NCI-H146 treated with DMSO at 0.1 percent for 48 hours (cell line): Measurements from ENCODE around the gene SMIM10L1.

Experiments
- DNase-seq: peaks from one replicate; lab custom pipeline; 2025; ENCODE audit not compliant: unreplicated experiment; lab: John Stamatoyannopoulos, UW

The SMIM10L1 gene

DNA sequence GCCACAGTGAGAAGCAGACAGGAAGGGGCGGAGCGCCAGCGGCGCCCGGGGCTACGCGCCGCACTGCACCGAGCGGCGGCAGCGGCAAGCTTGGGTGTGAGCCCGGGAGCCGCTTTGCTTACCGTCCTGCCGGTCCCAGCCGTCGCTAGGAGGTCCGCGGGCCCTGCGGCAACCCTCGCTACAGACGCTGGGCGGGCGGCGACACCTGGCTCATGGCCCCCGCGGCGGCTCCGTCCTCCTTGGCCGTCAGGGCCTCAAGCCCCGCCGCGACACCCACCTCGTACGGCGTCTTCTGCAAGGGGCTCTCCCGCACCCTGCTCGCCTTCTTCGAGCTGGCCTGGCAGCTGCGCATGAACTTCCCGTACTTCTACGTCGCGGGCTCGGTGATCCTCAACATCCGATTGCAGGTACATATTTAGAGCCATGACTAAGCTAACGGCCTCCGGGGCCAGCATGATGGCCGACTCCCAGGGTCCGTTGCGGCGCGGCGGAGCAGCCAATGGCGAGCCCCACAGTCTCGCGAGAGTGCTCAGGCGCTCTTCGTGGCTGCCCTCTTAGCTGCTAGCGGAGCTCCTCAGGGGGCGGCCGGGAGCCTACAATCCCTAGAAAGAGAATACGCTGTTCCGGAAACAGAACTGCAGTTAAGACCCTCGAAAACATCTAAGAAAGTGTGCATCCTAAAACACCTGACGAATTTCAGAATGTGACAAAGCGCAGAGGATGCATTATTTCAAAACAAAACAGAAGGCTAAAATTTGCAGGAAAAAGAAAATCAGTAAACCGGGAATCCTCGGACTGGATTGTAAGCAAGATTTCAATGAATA, at the start of gene SMIM10L1:
SMIM10L1 (plus strand) TSS at position 50 of the 824 bp plus-strand sequence; CDS start at position 213, 163 bp downstream.
- peak; percentile 97 for DNase-seq

DNA sequence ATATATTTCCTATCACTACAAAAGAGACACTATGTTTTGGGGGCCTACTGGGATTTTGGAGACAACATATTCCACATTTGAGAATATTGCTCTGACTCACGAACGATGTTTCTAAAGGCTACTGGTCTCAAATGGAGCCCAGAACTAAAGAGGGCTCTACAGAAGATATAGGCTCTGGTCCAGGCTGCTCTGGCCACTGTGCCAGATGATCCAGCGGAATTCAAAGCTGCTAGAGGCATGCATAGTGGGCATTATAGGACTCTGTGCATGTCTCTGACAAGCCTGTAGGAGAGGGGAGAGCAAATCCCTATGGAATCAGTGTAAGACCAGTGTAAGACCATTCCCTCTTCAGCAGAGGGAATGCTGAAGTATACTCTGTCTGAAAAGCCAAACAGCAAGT, 40.6 kb upstream of the SMIM10L1 start:
- DNase-seq = no peak

DNA sequence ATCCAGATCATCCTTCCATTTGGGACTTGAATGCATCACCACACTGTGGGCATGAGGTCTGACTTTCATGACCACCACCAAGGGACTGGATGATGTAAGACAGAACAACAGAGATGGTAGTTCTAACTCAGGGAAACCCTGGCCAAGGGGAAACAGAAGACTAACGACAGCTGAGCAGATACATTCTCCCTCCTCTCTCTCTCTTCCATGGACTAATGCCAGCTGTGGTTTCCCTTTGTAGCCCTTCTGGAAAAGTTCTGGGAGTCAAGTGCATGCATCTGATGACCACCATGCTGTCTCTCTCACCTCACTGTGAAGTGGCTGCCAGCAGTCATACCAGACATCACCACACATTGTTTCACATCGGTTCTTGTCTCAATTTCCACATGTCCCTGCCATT, 40.0 kb upstream of the SMIM10L1 start:
- no peak for DNase-seq

DNA sequence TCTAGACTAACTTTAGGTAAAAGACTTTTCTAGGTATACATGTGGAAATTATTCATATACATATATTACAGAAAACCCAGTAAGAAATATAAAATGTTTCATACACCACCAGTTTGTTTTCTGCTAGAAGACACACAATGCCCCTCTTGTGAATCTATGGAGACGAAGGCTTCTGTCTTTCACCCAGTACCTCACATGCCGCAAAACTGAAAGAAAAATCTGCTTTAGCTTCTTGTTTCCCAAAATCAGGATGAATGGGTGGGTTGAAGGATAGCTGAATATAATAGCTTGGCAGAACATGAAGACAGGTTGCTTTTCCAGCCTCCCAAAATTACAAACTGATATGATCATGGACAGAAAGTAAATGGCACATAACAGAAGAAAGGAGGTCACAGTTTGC, 37.8 kb upstream of the SMIM10L1 start:
- no peak for DNase-seq

- no peak for DNase-seq
Measured at GRCh38 chr12:11133816-11134215, 37.2 kb upstream of the SMIM10L1 start.

GRCh38 chr12:11134305-11134704, 36.7 kb upstream of the SMIM10L1 start, which contains the start of gene TAS2R30:
TSS of gene TAS2R30 (minus strand) at chr12:11134644. CDS start at chr12:11134244, 400 bp downstream.
- DNase-seq = no peak

- no peak for DNase-seq
Measured at GRCh38 chr12:11136075-11136474, 34.9 kb upstream of the SMIM10L1 start.

DNA sequence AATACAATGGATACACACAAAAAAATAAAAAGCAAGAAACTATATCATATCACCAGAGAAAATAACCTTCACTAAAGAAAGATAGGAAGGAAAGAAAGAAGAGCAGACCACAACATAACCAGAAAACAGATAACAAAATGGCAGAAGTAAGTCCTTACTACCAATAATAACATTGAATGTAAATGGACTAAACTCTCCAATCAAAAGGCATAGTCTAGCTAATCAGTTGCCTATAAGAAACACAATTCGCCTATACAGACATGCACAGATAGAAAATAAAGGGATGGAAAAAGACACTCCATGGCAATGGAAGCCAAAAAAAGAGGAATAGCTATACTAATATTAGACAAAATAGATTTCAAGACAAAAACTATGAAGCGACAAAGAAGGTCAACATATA, 27.6 kb upstream of the SMIM10L1 start:
- no peak for DNase-seq

GRCh38 chr12:11144297-11144696, 26.7 kb upstream of the SMIM10L1 start:
- no peak for DNase-seq

DNA sequence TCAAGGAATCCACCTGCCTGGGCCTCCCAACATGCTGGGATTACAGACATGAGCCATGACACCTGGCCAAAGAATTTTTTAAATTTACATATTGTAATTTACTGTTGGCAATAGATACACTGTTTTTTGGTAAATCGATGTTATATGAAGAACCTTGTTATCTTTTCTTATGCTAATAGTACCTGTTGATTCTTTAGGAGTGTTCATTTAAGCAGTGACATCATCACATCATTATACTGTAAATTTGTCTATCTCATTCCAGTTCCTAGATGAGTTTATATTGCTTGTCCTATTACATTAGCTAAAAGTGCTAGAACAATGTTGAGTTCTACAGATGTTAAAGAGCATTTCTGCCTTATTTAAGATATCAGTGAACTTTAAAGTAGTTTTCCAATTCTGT, 23.6 kb upstream of the SMIM10L1 start:
- no peak for DNase-seq

- DNase-seq = no peak
Measured at GRCh38 chr12:11150832-11151231, 20.2 kb upstream of the SMIM10L1 start.

DNA sequence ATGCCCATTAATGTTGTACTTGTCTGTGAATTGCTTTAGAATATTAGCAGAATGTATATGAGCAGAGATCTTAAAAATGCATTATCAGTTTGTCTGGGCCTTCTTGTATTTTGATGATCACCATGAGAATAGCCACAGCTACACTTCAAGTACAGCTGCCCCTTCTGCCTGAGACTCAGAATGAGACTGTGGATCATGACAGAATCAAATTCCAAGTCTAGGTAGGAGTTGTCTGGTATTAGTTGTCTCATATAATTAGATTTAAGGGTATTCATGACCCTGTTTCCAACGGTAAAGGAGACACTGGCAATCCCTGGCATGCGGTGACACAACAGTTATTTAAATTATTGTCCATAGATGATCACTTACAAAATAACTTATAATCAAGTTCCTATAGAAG, 18.3 kb upstream of the SMIM10L1 start:
- no peak for DNase-seq

GRCh38 chr12:11154400-11154925, 16.5 kb upstream of the SMIM10L1 start:
- DNase-seq = no peak

DNA sequence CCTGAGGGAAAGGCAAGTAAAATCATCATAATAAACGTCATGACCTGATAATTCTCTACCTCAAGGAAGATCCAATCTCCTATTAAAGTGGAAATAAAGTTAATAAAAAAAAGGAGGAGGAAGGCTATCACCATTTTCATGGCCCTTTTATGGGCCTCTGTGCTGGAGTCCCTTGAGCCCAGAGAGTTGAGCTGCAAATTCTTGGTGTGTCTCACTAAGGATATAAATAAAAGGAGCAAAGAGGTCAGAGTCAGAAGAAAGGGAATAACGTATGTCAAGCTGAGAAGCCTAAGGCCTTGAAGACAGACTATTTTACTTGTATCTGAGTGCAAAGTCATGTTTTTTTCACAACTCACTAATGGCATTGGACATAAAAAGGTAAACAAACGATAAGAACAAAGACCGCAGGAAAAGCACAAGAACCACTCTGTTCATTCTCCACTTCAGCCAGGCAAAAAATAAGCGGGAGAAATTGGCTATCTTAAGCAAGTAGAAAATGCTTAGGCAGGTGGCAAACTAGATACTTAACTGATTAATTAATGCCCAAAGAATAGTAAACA, 12.0 kb upstream of the SMIM10L1 start:
- DNase-seq = no peak

DNA sequence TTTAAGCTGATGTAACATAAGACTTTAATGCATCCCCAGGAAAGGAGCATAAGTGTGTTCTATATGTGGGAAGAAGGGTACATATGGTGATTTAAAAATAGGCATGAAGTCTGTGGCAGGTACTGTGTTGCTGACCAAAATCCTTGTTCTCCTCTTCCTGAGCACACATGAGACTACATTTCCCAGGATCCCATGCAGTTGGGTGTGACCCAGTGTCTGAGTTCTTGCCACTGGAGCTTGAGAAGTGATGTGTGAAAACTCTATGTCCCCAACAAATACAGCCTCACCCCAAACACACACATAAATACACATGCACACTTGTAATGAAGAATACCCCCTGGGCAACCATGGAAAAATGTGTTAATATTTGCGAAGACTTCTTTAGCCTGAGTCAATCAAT, 8.5 kb upstream of the SMIM10L1 start:
- DNase-seq = no peak

- DNase-seq = no peak
Measured at GRCh38 chr12:11164384-11164783, 6.6 kb upstream of the SMIM10L1 start.

DNA sequence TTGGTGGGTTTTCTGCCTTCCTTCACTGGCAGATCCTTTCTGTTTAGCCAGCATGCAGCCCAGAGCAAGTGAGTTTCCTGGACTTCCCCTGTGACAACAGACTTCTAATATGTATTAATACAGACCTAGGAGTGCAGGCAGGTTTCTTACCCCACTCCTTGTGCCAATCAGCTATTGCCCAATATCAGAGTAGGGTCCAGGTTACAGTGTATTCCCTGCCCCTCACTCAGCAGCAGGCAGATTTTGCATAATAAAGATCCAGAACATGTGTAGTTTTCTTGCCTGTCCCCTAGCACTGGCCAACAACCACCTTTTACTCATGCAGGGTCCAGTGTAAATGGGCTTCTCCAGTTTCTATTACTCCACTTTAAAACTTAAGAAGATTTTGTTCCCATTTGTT, 4.7 kb upstream of the SMIM10L1 start:
- DNase-seq = no peak

- DNase-seq = no peak
Measured at GRCh38 chr12:11170810-11171144, 217 bp upstream of the SMIM10L1 start.

DNA sequence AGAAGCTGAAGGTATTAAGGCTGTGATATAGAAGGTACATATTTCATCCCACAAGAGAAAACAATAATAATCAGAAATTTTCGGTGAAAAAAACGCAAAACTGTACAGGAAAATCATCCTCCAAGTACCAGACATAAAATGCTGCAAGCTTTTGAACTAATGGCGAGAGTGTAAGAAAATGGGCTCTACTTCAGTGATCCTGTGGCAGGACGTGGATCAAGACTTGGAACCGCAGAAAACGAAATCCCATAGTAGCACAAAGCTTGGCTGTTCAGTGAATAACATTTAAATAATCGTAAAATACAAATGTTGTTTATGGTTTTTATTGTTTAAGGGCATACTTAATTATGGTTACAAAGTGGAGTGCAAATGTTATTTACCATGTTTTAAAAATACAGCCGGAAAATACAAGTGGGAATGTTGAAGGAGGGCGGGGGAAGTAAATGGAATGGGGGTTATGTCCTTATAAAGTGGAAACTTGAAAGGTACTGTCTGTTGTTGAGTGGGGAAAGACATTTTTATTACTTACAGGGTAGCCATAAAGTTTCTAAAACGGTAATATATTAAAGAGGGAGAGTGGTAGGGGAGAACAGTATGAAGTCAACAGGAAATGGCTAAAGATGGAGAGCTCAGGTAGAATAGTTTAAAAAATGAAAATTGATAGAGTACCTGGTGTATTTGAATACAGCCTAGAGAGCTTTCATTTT, 1.1 kb downstream of the SMIM10L1 start:
- DNase-seq = peak; percentile 60

- DNase-seq = peak; percentile 32
Measured at GRCh38 chr12:11174022-11174421, 3.0 kb downstream of the SMIM10L1 start.

DNA sequence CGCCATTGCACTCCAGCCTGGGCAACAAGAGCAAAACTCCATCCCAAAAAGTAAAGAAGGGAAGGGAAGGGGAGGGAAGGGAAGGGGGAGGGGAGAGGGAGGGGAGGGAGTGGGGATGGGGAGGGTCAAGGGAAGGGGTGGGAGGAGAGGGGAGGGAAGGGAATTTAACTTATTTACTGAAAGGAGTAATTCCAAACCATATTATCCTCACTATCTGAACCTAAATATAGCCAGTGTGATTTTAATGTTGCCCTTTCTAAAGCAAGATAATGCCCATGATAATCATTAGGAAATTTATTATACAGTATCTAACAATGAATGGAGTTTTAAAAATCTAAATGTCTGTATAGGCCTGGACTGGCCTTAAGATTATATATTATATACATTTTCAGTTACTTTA, 7.3 kb downstream of the SMIM10L1 start:
- DNase-seq = no peak

DNA sequence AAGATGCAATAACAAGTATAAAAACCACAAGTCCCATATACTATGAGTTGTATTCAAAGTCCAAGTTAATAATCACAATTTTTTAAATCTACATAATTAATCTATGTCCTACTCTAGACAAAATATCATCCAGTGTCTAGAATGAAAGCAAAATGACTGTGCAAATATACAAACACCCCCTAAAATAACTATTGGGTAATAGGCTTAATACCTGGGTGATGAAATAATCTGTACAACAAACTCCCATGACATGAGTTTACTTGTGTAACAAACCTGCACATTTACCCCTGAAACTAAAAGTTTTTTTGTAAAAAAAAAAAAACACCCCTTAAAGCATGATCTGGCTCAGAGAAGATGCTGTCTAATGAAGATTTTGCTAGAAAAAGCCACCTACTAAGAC, 11.5 kb downstream of the SMIM10L1 start:
- no peak for DNase-seq
